GM19099 (cell line): ENCODE measurements around the gene ROR1.

Experiments used
- POLR2A ChIP-seq: IDR thresholded peaks from 3 replicates; pipeline ENCODE4 v1.6.1; 2011; ENCODE audit warnings: low read depth; ENCODE audit not compliant: insufficient read length; ENCODE audit errors: extremely low read depth

The ROR1 gene

DNA sequence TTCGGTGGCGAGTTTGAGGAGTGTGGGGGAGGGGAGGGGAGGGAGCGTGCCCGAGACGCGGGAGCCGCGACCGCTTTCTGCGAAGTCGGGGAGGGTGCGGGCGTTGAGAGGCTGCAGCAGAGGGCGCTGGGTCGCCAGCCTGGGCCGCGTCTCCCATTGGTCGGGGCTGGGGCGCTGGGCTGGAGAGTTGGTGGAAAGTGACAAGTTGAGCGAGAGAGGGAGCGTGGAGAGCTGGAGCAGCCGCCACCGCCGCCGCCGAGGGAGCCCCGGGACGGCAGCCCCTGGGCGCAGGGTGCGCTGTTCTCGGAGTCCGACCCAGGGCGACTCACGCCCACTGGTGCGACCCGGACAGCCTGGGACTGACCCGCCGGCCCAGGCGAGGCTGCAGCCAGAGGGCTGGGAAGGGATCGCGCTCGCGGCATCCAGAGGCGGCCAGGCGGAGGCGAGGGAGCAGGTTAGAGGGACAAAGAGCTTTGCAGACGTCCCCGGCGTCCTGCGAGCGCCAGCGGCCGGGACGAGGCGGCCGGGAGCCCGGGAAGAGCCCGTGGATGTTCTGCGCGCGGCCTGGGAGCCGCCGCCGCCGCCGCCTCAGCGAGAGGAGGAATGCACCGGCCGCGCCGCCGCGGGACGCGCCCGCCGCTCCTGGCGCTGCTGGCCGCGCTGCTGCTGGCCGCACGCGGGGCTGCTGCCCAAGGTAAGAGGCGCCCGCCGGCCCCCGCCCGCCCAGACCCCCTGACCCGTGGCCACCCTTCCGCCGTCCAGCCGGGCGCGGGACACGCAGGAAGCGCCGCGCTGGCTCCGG lies at the start of gene ROR1:
ROR1 (plus strand) TSS at position 203 of the 802 bp plus-strand sequence.
- no peak for TF ChIP-seq POLR2A

DNA sequence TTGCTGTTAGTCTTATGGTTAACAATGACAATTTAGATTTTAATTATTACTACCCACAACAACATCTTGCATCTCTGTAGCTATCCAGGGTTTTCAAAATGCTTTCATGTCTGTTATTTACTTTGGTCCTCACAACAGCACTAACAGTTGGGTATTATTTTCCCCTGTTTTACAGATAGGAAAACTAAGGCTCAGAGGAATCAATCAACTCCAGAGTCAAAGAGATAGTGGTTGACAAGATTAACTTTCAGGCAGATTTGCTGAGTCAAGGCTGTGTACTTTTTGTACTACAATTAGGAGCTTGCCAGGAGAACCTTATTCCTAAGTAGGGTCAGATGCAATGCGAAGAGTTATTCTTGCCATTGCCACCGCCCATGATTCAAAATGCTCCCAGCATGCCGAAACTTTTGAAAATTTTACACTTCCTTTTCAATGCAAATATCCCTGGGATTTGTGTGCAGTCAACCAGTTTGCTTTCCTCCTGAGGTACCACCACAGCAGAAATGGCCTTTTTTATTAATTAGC lies 49.4 kb upstream of the ROR1 start:
- TF ChIP-seq POLR2A = no peak

DNA sequence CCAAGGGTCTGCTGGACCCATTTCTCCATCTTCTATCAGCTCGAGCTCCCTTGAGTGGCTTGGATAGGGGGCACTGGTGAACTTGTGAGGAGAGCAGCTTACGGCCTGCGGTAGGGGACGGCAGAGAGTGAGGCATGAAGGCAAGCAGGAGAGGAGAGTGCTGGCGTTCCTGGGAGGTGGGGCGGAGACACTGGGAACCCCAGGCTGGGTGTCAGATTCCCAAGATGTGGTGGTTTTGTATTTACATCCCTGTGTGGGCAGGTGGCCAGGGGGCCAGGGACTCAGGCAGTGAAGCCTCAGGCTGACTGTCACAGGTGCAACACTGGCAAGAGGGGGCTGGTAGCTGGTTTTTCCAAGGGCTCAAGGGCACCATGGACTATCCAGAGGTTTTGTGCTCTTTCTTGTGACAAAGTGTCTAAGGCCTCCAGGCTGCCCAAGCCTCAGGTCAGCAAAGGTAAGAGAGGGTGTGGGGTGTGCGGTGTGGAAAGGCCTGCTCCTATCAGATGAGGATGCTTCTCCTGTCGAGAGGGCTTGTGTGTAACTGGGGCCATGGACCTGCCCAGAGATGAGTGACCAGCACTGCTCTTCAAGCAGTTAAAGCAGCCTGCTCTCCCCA lies 45.1 kb upstream of the ROR1 start:
- TF ChIP-seq POLR2A = no peak

GRCh38 chr1:63729227-63729620 lies 44.6 kb upstream of the ROR1 start:
- no peak for TF ChIP-seq POLR2A

GRCh38 chr1:63730211-63730610 lies 43.6 kb upstream of the ROR1 start:
- TF ChIP-seq POLR2A = no peak

DNA sequence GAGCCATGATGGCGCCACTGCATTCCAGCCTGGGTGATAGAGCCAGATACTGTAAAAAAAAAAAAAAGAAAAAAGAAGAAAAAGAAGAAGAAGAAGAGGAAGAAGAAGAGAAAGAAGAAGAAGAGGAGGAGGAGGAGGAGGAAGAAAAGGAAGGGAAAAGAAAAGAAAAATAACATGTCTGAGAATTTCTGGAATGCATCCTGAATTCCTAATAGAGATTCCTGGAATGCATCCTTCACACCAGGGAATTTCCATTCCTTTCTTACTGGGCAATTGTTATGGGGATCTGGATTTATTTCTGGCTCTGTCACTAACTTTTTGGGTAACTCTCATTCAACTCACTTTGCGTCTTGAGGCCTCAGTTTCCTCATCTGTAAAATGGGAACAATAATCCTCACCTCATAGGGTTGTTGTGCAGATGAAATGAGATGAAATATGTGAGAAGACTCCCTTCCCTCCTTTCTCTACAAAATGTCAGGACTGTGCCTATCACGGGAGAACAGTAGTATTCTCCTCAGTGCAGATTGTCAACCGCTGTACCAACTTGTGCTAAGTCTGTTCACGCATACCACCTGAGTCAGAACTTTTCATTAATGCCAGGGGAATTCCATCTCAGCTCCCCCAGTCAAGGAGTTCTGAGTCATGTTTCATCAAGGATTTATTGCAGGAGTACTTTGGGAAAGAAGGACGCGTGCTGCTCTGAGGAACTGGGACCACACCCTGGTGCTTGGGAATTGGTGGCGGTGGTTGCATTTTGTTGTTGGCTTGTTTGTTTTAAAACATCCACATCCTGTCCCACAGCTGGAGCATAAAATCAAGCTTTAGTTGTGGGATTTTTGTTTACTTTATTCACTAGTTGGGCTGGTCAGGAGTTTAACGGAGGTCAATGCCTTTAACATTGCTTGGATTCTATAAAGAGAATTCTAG lies 42.4 kb upstream of the ROR1 start:
- no peak for TF ChIP-seq POLR2A

GRCh38 chr1:63732666-63733065 lies 41.2 kb upstream of the ROR1 start:
- TF ChIP-seq POLR2A = no peak

GRCh38 chr1:63738772-63739171 lies 35.0 kb upstream of the ROR1 start:
- no peak for TF ChIP-seq POLR2A

GRCh38 chr1:63739452-63739851 lies 34.4 kb upstream of the ROR1 start:
- TF ChIP-seq POLR2A = no peak

- no peak for TF ChIP-seq POLR2A
These were observed 33.4 kb upstream of the ROR1 start for GRCh38 chr1:63740432-63740831.

DNA sequence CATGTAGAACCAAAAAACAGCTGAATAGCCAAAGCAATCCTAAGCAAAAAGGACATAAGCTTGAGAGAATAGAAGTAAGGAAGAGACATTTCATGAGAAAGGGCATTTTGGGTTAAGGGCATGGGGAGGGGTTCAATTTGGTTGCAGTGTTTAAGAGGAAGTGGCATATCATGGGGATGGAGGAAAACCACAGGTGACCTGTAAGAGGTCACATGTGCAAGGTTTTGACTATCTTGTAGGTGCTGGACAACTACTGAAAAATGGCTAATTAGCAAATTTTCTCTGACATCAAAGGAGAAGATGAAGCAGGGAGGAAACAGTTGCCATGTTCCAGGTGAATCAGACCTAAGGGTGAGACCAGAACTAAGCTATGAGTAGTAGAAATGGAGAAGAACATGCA lies 31.3 kb upstream of the ROR1 start:
- no peak for TF ChIP-seq POLR2A

GRCh38 chr1:63743781-63744180 lies 30.0 kb upstream of the ROR1 start:
- TF ChIP-seq POLR2A = no peak

DNA sequence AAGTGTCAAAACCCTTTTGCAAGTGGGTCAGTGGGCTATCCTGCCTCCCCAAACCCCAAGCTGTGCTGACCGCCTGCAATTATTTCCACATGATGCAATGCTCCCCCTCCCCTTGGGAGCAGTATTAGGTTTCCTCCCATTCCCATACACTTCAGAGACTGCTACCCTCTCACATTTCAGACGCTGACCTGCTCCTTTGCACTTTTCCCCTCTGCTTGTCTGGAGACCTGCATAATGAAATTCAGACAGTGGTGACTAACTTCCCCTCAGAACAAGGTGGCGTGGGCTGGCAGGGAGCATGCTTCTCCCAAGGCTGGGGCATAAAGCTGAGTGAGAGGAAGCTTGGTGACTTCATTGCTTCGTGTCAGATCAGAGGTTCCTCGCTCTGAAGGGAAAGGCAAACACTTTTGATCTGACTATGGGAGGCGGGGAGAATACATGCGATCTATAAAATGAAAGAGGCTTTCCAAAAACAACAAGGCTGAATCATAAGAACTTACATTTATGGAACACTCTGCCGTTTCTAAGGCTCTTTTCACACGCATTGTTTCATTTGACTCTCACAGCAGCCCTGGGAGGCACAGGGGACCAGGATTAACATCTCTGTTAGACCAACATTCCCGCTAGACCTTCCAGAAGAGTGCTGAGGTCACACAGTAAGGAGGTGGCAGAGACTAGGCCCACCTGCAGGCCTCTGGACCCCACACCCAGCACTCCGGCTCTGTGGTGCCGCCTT lies 27.5 kb upstream of the ROR1 start:
- no peak for TF ChIP-seq POLR2A

- no peak for TF ChIP-seq POLR2A
These were observed 26.4 kb upstream of the ROR1 start for GRCh38 chr1:63747445-63747844.
